HL-60 (cell line): Measurements from ENCODE around the gene ZNF728.
"Not testable (repeated sequence)": the region's sequence is repeated elsewhere in the genome, so short reads cannot be mapped to it uniquely, and the experiment has no call there.

ENCODE experiments used
- DNase-seq, 2 experiments: peaks; one replicate each; pipeline ENCODE4 v3.0.0-alpha.2; 2010 to 2020; ENCODE audit warnings: low read depth in 1 of 2, low spot score in 1 of 2
- H3K27ac ChIP-seq: fragments of 250-450 bp; sonication (Bioruptor Pico); replicated peaks from 2 replicates; pipeline ENCODE4 v1.5.1; 2020; ENCODE audit warnings: mild to moderate bottlenecking, moderate library complexity
- H3K27me3 ChIP-seq: fragments of 250-450 bp; sonication (Bioruptor Pico); 2 replicates; pipeline ENCODE4 v1.5.1; 2021; ENCODE audit warnings: mild to moderate bottlenecking, moderate library complexity; ENCODE audit not compliant: insufficient read depth, poor library complexity, severe bottlenecking
- H3K4me3 ChIP-seq: replicated peaks from 2 replicates; pipeline ENCODE4 v1.5.1; 2011; ENCODE audit warnings: mild to moderate bottlenecking, control low read depth, low read length; ENCODE audit not compliant: insufficient read depth
- CTCF ChIP-seq: IDR thresholded peaks from one replicate; pipeline ENCODE4 v1.5.1; 2011; ENCODE audit warnings: low read length, control low read depth, inconsistent platforms; ENCODE audit not compliant: insufficient read depth
- GABPA ChIP-seq: IDR thresholded peaks from 2 replicates; pipeline ENCODE4 v1.6.1; 2012; ENCODE audit warnings: low read depth
- POLR2AphosphoS5 ChIP-seq: IDR thresholded peaks from 2 replicates; pipeline ENCODE4 v1.6.1; 2012; ENCODE audit warnings: low read depth
- REST ChIP-seq: IDR thresholded peaks from 2 replicates; pipeline ENCODE4 v1.6.1; 2012; ENCODE audit warnings: low read depth; ENCODE audit not compliant: insufficient replicate concordance
- SPI1 ChIP-seq: IDR thresholded peaks from 2 replicates; pipeline ENCODE4 v1.6.1; 2012; ENCODE audit warnings: low read depth, mild to moderate bottlenecking, borderline replicate concordance

Gene ZNF728

GRCh38 chr19:23046743-23047142 is 43.8 kb upstream of the ZNF728 start:
- TF ChIP-seq SPI1 (no peak), GABPA (no peak), CTCF (no peak), REST (no peak)
- DNase-seq = no peak
- no peaks in the 10 kb centered on the region for H3K27me3 ChIP-seq
- H3K4me3 ChIP-seq = no peak overlapping the region
- no peak overlapping the region for H3K27ac ChIP-seq

- H3K4me3 ChIP-seq = no peak overlapping the region
- TF ChIP-seq SPI1 (no peak), CTCF (no peak), GABPA (no peak), REST (no peak), POLR2AphosphoS5 (no peak)
- H3K27me3 ChIP-seq = no peaks in the 10 kb centered on the region
- no peak overlapping the region for H3K27ac ChIP-seq
- no peak for DNase-seq
These were observed 30.7 kb upstream of the ZNF728 start for GRCh38 chr19:23033721-23034120.

GRCh38 chr19:23015660-23016059 is 12.7 kb upstream of the ZNF728 start:
- no peak for TF ChIP-seq CTCF
- TF ChIP-seq SPI1 = no peak
- no peak for TF ChIP-seq REST
- no peak for TF ChIP-seq POLR2AphosphoS5
- TF ChIP-seq GABPA = no peak
- no peak overlapping the region for H3K4me3 ChIP-seq
- no peak for DNase-seq
- H3K27ac ChIP-seq = no peak overlapping the region
- H3K27me3 ChIP-seq = no peaks in the 10 kb centered on the region

GRCh38 chr19:22994957-22995356 is 8.0 kb downstream of the ZNF728 start:
- DNase-seq = not testable (repeated sequence)

More at GRCh38 chr19:22994957-22995356, 8.0 kb downstream of the ZNF728 start:
- H3K27me3 ChIP-seq, H3K4me3 ChIP-seq, H3K27ac ChIP-seq: not testable (repeated sequence)
